HepG2 (cell line): ENCODE results near the gene SRRM2. TPM values are rescaled to one million over a fixed set of nuclear protein-coding genes. Genes with fewer than 3 reads are reported as not detected.

Source experiments
- ATAC-seq: fragments of 200-7000 bp; cut with Tn5 transposase; 3 replicates; pipeline ENCODE4 v1.9.1; 2020; ENCODE audit warnings: mild to moderate bottlenecking, moderate library complexity
- BruUV-seq: library from RNA; stranded (reverse); fragments of 400-500 nt; replicated peaks from 2 replicates; lab custom pipeline; 2021; lab: Mats Ljungman, UMichigan
- CTCF ChIA-PET: fragments of 300-600 bp; formaldehyde crosslinking; extraction: SDS; loops from one replicate; lab custom pipeline; 2021; ENCODE audit warnings: low total read pairs, inconsistent platforms, low intra/inter-chr PET ratio; lab: Yijun Ruan, JAX
- POLR2A ChIA-PET: fragments of 350-600 bp; sonication (Branson Sonifier 250); formaldehyde crosslinking; loops from one replicate; lab custom pipeline; 2020; ENCODE audit warnings: antibody characterized with exemption, inconsistent platforms; lab: Yijun Ruan, JAX
- DNase-seq: peaks from one replicate; pipeline ENCODE4 v3.0.0-alpha.2; 2015; ENCODE audit warnings: low spot score
- FAIRE-seq: peaks from 3 replicates; lab custom pipeline; 2011; peaks lifted over from hg19 to GRCh38; lab: Jason Lieb, UNC
- H2AFZ ChIP-seq: one replicate; pipeline ENCODE4 v1.6.1; 2011; ENCODE audit warnings: low read length, inconsistent platforms
- H3K27ac ChIP-seq: fragments of 300-600 bp; 3 replicates; pipeline ENCODE4 v1.8.0; 2011; ENCODE audit warnings: mixed run types, mild to moderate bottlenecking, mixed read lengths, low read length, inconsistent platforms; ENCODE audit not compliant: insufficient read depth; ENCODE audit errors: extremely low read length
- H3K27me3 ChIP-seq, 2 experiments: fragments of 200-600 bp in 1 of 2; 2 replicates in 1 of 2; 3 replicates in 1 of 2; pipeline versions ENCODE4 v1.6.0 to v1.8.0; 2011; ENCODE audit warnings: low read length in 2 of 2, mild to moderate bottlenecking in 2 of 2, moderate library complexity in 2 of 2, inconsistent platforms in 1 of 2; ENCODE audit not compliant: insufficient read depth in 2 of 2, control insufficient read depth in 1 of 2
- H3K36me3 ChIP-seq, 2 experiments: fragments of 200-600 bp in 1 of 2; replicated peaks in 1 of 2; 2 replicates in 1 of 2; 3 replicates in 1 of 2; pipeline versions ENCODE4 v1.5.1 to v1.8.0; 2011; ENCODE audit warnings: low read length in 2 of 2, inconsistent platforms in 1 of 2; ENCODE audit not compliant: insufficient read depth in 2 of 2, control insufficient read depth in 1 of 2
- H3K4me1 ChIP-seq: 2 replicates; pipeline ENCODE4 v1.5.1; 2012; ENCODE audit warnings: low read length, inconsistent platforms; ENCODE audit not compliant: insufficient read depth
- H3K4me2 ChIP-seq: 2 replicates; pipeline ENCODE4 v1.6.0; 2011; ENCODE audit warnings: low read depth, low read length, inconsistent platforms
- H3K4me3 ChIP-seq, 3 experiments: fragments of 200-600 bp in 1 of 3; sonication (generic), shearing (Covaris generic) in 1 of 3; replicated peaks in 1 of 3; 2 replicates each; pipeline ENCODE4 v1.5.1; 2011 to 2016; ENCODE audit warnings: low read length in 3 of 3, inconsistent platforms in 2 of 3, low read depth in 2 of 3, mild to moderate bottlenecking in 2 of 3, control low read depth in 1 of 3, mixed read lengths in 1 of 3; ENCODE audit not compliant: insufficient read depth in 1 of 3
- H3K79me2 ChIP-seq: one replicate; pipeline ENCODE4 v1.6.1; 2011; ENCODE audit warnings: low read length, inconsistent platforms; ENCODE audit not compliant: insufficient read depth
- H3K9ac ChIP-seq: 2 replicates; pipeline ENCODE4 v1.6.0; 2011; ENCODE audit warnings: mild to moderate bottlenecking, low read depth, low read length, inconsistent platforms; ENCODE audit not compliant: insufficient read depth
- H3K9me3 ChIP-seq: 2 replicates; pipeline ENCODE4 v1.5.1; 2012; ENCODE audit warnings: mild to moderate bottlenecking, low read length
- H4K20me1 ChIP-seq: 2 replicates; pipeline ENCODE4 v1.6.0; 2011; ENCODE audit warnings: inconsistent platforms, mild to moderate bottlenecking, low read length, moderate library complexity; ENCODE audit not compliant: insufficient read depth
- ARID2 ChIP-seq: sonication (generic); formaldehyde crosslinking; IDR thresholded peaks from 2 replicates; pipeline ENCODE4 v1.8.1; 2022; ENCODE audit warnings: mild to moderate bottlenecking, missing genetic modification reagents, borderline replicate concordance
- ARID4A ChIP-seq: sonication (generic); formaldehyde crosslinking; IDR thresholded peaks from 2 replicates; pipeline ENCODE4 v1.5.0; 2020; ENCODE audit warnings: mild to moderate bottlenecking, missing genetic modification reagents, borderline replicate concordance
- CENPX ChIP-seq: sonication (generic); formaldehyde crosslinking; IDR thresholded peaks from 2 replicates; pipeline ENCODE4 v1.9.0; 2021; ENCODE audit warnings: mild to moderate bottlenecking, missing genetic modification reagents, moderate library complexity
- KLF11 ChIP-seq: IDR thresholded peaks from 2 replicates; pipeline ENCODE4 v1.6.1; 2016; ENCODE audit warnings: missing compliant biosample characterization
- MED13 ChIP-seq: sonication (generic); formaldehyde crosslinking; IDR thresholded peaks from 2 replicates; pipeline ENCODE4 v1.5.0; 2020; ENCODE audit warnings: missing genetic modification reagents
- TCF7L2 ChIP-seq: IDR thresholded peaks from 2 replicates; pipeline ENCODE4 v1.6.1; 2011; ENCODE audit warnings: mild to moderate bottlenecking, low read depth, low read length, moderate library complexity
- TEAD3 ChIP-seq: optimal IDR thresholded peaks from 2 replicates; pipeline ENCODE3; 2016; ENCODE audit warnings: borderline replicate concordance
- TFAP4 ChIP-seq: sonication (generic); IDR thresholded peaks from 2 replicates; pipeline ENCODE4 v1.6.1; 2016; ENCODE audit warnings: low read depth, borderline replicate concordance
- ZBTB4 ChIP-seq: sonication (generic); formaldehyde crosslinking; IDR thresholded peaks from 2 replicates; pipeline ENCODE4 v1.4.0; 2020; ENCODE audit warnings: missing genetic modification reagents, mild to moderate bottlenecking, borderline replicate concordance
- ZNF205 ChIP-seq: IDR thresholded peaks from 2 replicates; pipeline ENCODE4 v1.6.1; 2018; ENCODE audit warnings: missing biosample characterization, missing genetic modification reagents
- ZNF234 ChIP-seq: sonication (generic); formaldehyde crosslinking; conservative IDR thresholded peaks from 2 replicates; pipeline ENCODE4 v1.5.1; 2020; ENCODE audit warnings: mild to moderate bottlenecking, missing genetic modification reagents
- ZNF253 ChIP-seq: sonication (generic); formaldehyde crosslinking; IDR thresholded peaks from 2 replicates; pipeline ENCODE4 v1.8.0; 2022; ENCODE audit warnings: mild to moderate bottlenecking, missing genetic modification reagents, borderline replicate concordance
- ZNF34 ChIP-seq: sonication (generic); formaldehyde crosslinking; IDR thresholded peaks from 2 replicates; pipeline ENCODE4 v1.4.0; 2020; ENCODE audit warnings: mild to moderate bottlenecking, missing genetic modification reagents, borderline replicate concordance
- ZNF570 ChIP-seq: sonication (generic); formaldehyde crosslinking; IDR thresholded peaks from 2 replicates; pipeline ENCODE4 v1.4.0; 2020; ENCODE audit warnings: mild to moderate bottlenecking, missing genetic modification reagents, borderline replicate concordance
- ZNF619 ChIP-seq: sonication (generic); formaldehyde crosslinking; IDR thresholded peaks from 2 replicates; pipeline ENCODE4 v1.4.0; 2020; ENCODE audit warnings: mild to moderate bottlenecking, missing genetic modification reagents
- ZNF761 ChIP-seq: sonication (generic); formaldehyde crosslinking; conservative IDR thresholded peaks from 2 replicates; pipeline ENCODE4 v1.4.0; 2020; ENCODE audit warnings: mild to moderate bottlenecking, missing genetic modification reagents
- WGBS: methylation state at CpG from one replicate; pipeline ENCODE4 v1.1.6; 2017; ENCODE audit warnings: low lambda C conversion rate; 5-methylcytosine and 5-hydroxymethylcytosine counted together
- in situ Hi-C: cut with HindIII; loops from 2 replicates; pipeline ENCODE4 v1.10.0; 2017; ENCODE audit warnings: low pct_unique_long_range_greater_than_20kb; ENCODE audit not compliant: extremely low pct_ligation_motif_present
- intact Hi-C: fragments of 100-400 bp; cut with micrococcal nuclease; formaldehyde crosslinking; loops from one replicate; pipeline ENCODE4 v1.10.0; 2022; ENCODE audit not compliant: unreplicated experiment
- polyA plus RNA-seq, 8 experiments: library from polyadenylated mRNA; depleted of rRNA in 3 of 8; stranded (reverse) in 7 of 8; unstranded in 1 of 8; fragments of >200 nt; fragmentation: Illumina TruSeq in 4 of 8; extraction: Trizol in 4 of 8; gene quantifications; 2 replicates each; pipeline versions ENCODE4 v1.2.1 to v1.2.3, GENCODE V29; 2011 to 2016; ENCODE audit warnings: low read depth in 4 of 8, missing spikeins in 1 of 8, mixed read lengths in 1 of 8; ENCODE audit not compliant: insufficient read depth in 1 of 8
- total RNA-seq, 5 experiments: library from RNA; depleted of rRNA; stranded (reverse); fragments of >200 nt; fragmentation: Illumina TruSeq; extraction: Trizol; gene quantifications; 2 replicates each; pipeline ENCODE4 v1.2.3, GENCODE V29; 2016; ENCODE audit warnings: low read depth in 1 of 5

The SRRM2 gene
- total and polyA plus RNA-seq, 2 of the 13 experiments (the other 11 are each of a cell fraction or from before 2014, with no cell fraction given) = 50.4 to 112 TPM

GRCh38 chr16:2712546-2712945, 39.9 kb upstream of the SRRM2 start (continued):
- no peak for TF ChIP-seq ARID2 (CRISPR knock-in tag)
- no peak for TF ChIP-seq ZNF34 (CRISPR knock-in tag)
- no peak for TF ChIP-seq ZNF761 (CRISPR knock-in tag)
- TF ChIP-seq ZNF253 (CRISPR knock-in tag) = no peak
- TF ChIP-seq, all 625 proteins: peak for 0

GRCh38 chr16:2713523-2713922, 38.9 kb upstream of the SRRM2 start:
- 0 out of 5 replicates have a peak, but pooled peaks cover 0 to under 1% of the 10 kb centered on the region in 2 experiments for H3K36me3 ChIP-seq
- ChIA-PET POLR2A (no interaction called here), CTCF (no interaction called here)
- FAIRE-seq (no peak), ATAC-seq (no peak), DNase-seq (no peak)
- H3K9me3 ChIP-seq = no peaks in the 10 kb centered on the region
- 10% methylated on average over 2 of the region's 14 CpGs for WGBS
- peaks cover 7 to 36% of the 10 kb centered on the region in 2 experiments for H3K27me3 ChIP-seq
- H3K27ac ChIP-seq = no peak overlapping the region
- no peak overlapping the region for H3K4me3 ChIP-seq
- no peak overlapping the region for H2AFZ ChIP-seq
- no peaks in the 10 kb centered on the region for H3K79me2 ChIP-seq
- peaks cover under 1% of the 10 kb centered on the region for H3K4me1 ChIP-seq
- no peaks in the 10 kb centered on the region for H4K20me1 ChIP-seq
- H3K4me2 ChIP-seq = no peak overlapping the region
- in situ Hi-C loops = no loop called here
- intact Hi-C loops = no loop called here
- TF ChIP-seq KLF11 (CRISPR knock-in tag) = no peak
- TF ChIP-seq ZNF205 (CRISPR knock-in tag) = no peak
- TF ChIP-seq ARID4A (CRISPR knock-in tag) = no peak
- TF ChIP-seq TEAD3 (CRISPR knock-in tag) = no peak
- TF ChIP-seq CENPX = no peak
- no peak for TF ChIP-seq ZNF619
- TF ChIP-seq ZNF234 (CRISPR knock-in tag) = no peak
- no peak for TF ChIP-seq ZBTB4 (CRISPR knock-in tag)
- TF ChIP-seq TCF7L2 = no peak
- TF ChIP-seq MED13 (CRISPR knock-in tag) = no peak
- TF ChIP-seq TFAP4 = no peak
- TF ChIP-seq ZNF570 (CRISPR knock-in tag) = no peak
- BruUV-seq = no TSS peak
- H3K9ac ChIP-seq = no peak overlapping the region
